H1 (cell line): ENCODE results near the gene PIP5K1B. TPM values are rescaled to one million over a fixed set of nuclear protein-coding genes. Genes with fewer than 3 reads are reported as not detected.

Experiments used
- CTCF ChIA-PET: fragments of 300-600 bp; sonication (Branson Sonifier 250); formaldehyde crosslinking; loops from one replicate; lab custom pipeline; 2021; ENCODE audit not compliant: partially characterized antibody; lab: Charles Lee
- POLR2A ChIA-PET: fragments of 300-600 bp; sonication (Branson Sonifier 250); formaldehyde crosslinking; loops from one replicate; lab custom pipeline; 2021; ENCODE audit warnings: inconsistent platforms; ENCODE audit not compliant: partially characterized antibody; lab: Charles Lee
- DNase-seq, 2 experiments: peaks; one replicate each; pipeline versions ENCODE4 v3.0.0 to v3.0.0-alpha.2; 2010 to 2022; ENCODE audit warnings: low spot score in 2 of 2, low read depth in 1 of 2, mixed read lengths in 1 of 2
- FAIRE-seq: peaks from 2 replicates; lab custom pipeline; 2011; peaks lifted over from hg19 to GRCh38; lab: Jason Lieb, UNC
- H2AFZ ChIP-seq: 2 replicates; pipeline ENCODE4 v1.8.1; 2012; ENCODE audit warnings: low read length, inconsistent platforms
- H2AK5ac ChIP-seq: 2 replicates; pipeline ENCODE4 v1.6.1; 2013; ENCODE audit warnings: low read depth, low read length
- H2BK120ac ChIP-seq: replicated peaks from 2 replicates; pipeline ENCODE3; 2013; ENCODE audit warnings: low read depth, low read length, inconsistent platforms
- H2BK12ac ChIP-seq: 2 replicates; pipeline ENCODE4 v1.6.1; 2013; ENCODE audit warnings: low read depth, low read length
- H2BK15ac ChIP-seq: 2 replicates; pipeline ENCODE4 v1.6.1; 2013; ENCODE audit warnings: low read length
- H2BK20ac ChIP-seq: 2 replicates; pipeline ENCODE4 v1.6.1; 2013; ENCODE audit warnings: low read length
- H2BK5ac ChIP-seq: 2 replicates; pipeline ENCODE4 v1.6.1; 2013; ENCODE audit warnings: low read depth, low read length
- H3K14ac ChIP-seq: 2 replicates; pipeline ENCODE4 v1.6.1; 2013; ENCODE audit warnings: inconsistent platforms; ENCODE audit not compliant: insufficient read length
- H3K18ac ChIP-seq: 2 replicates; pipeline ENCODE4 v1.6.1; 2013; ENCODE audit warnings: low read length; ENCODE audit errors: extremely low read depth
- H3K23ac ChIP-seq: 2 replicates; pipeline ENCODE4 v1.6.1; 2013; ENCODE audit warnings: inconsistent platforms; ENCODE audit not compliant: insufficient read length
- H3K23me2 ChIP-seq: 2 replicates; pipeline ENCODE4 v1.6.1; 2013; ENCODE audit warnings: low read depth, low read length
- H3K27ac ChIP-seq: 2 replicates; pipeline ENCODE4 v1.6.1; 2011; ENCODE audit warnings: low read depth, low read length, inconsistent platforms
- H3K27me3 ChIP-seq, 4 experiments: replicated peaks in 1 of 4; 1 replicate in 1 of 4; 2 replicates in 3 of 4; pipeline versions ENCODE4 v1.6.1 to v1.8.1; 2011 to 2013; ENCODE audit warnings: low read length in 3 of 4, mild to moderate bottlenecking in 3 of 4, inconsistent platforms in 2 of 4, mixed read lengths in 2 of 4, moderate library complexity in 1 of 4; ENCODE audit not compliant: control insufficient read depth in 3 of 4, insufficient read depth in 3 of 4; ENCODE audit errors: extremely low read depth in 1 of 4
- H3K36me3 ChIP-seq, 4 experiments: 2 replicates each; pipeline versions ENCODE4 v1.6.1 to v1.8.1; 2011 to 2013; ENCODE audit warnings: mild to moderate bottlenecking in 4 of 4, low read length in 3 of 4, moderate library complexity in 2 of 4, control low read depth in 1 of 4, inconsistent platforms in 1 of 4; ENCODE audit not compliant: insufficient read depth in 4 of 4, control insufficient read depth in 2 of 4
- H3K4ac ChIP-seq: replicated peaks from 2 replicates; pipeline ENCODE3; 2013; ENCODE audit warnings: low read length, low read depth, mixed read lengths, inconsistent platforms; ENCODE audit not compliant: insufficient read length
- H3K4me1 ChIP-seq, 4 experiments: replicated peaks in 1 of 4; 1 replicate in 1 of 4; 2 replicates in 3 of 4; pipeline versions ENCODE4 v1.6.1 to v1.8.1; 2011 to 2013; ENCODE audit warnings: low read length in 3 of 4, inconsistent platforms in 2 of 4, mixed read lengths in 1 of 4; ENCODE audit not compliant: insufficient read depth in 4 of 4, control insufficient read depth in 3 of 4
- H3K4me2 ChIP-seq, 2 experiments: 2 replicates each; pipeline versions ENCODE4 v1.6.1 to v1.8.1; 2011 to 2013; ENCODE audit warnings: low read depth in 2 of 2, low read length in 2 of 2, control low read depth in 1 of 2, inconsistent platforms in 1 of 2, mild to moderate bottlenecking in 1 of 2; ENCODE audit not compliant: insufficient read depth in 1 of 2
- H3K4me3 ChIP-seq, 4 experiments: fragments of 200-600, 300-600 bp in 1 of 4; sonication (generic), shearing (Covaris generic), sonication (Bioruptor Twin) in 1 of 4; 2 replicates each; pipeline versions ENCODE4 v1.5.1 to v1.8.1; 2011 to 2016; ENCODE audit warnings: low read length in 4 of 4, low read depth in 3 of 4, control low read depth in 2 of 4, inconsistent platforms in 2 of 4, mild to moderate bottlenecking in 2 of 4, mixed read lengths in 1 of 4, moderate library complexity in 1 of 4; ENCODE audit not compliant: insufficient read depth in 2 of 4; ENCODE audit errors: extremely low read depth in 1 of 4
- H3K56ac ChIP-seq: replicated peaks from 2 replicates; pipeline ENCODE3; 2013; ENCODE audit warnings: low read depth, mild to moderate bottlenecking, mixed read lengths, low read length, inconsistent platforms; ENCODE audit not compliant: insufficient read length
- H3K79me1 ChIP-seq: 2 replicates; pipeline ENCODE4 v1.6.1; 2013; ENCODE audit warnings: low read depth, low read length, control low read depth
- H3K79me2 ChIP-seq, 2 experiments: 2 replicates each; pipeline versions ENCODE4 v1.6.1 to v1.8.1; 2012 to 2013; ENCODE audit warnings: low read length in 2 of 2, mild to moderate bottlenecking in 2 of 2, inconsistent platforms in 1 of 2; ENCODE audit not compliant: insufficient read depth in 2 of 2, control insufficient read depth in 1 of 2
- H3K9ac ChIP-seq, 4 experiments: replicated peaks in 1 of 4; 1 replicate in 1 of 4; 2 replicates in 3 of 4; pipeline versions ENCODE4 v1.6.1 to v1.8.1; 2011 to 2013; ENCODE audit warnings: low read depth in 3 of 4, low read length in 3 of 4, control low read depth in 2 of 4, mild to moderate bottlenecking in 2 of 4, moderate library complexity in 2 of 4, inconsistent platforms in 1 of 4; ENCODE audit errors: extremely low read depth in 1 of 4
- H3K9me3 ChIP-seq, 2 experiments: 2 replicates each; pipeline versions ENCODE4 v1.6.1 to v1.8.1; 2012 to 2013; ENCODE audit warnings: mild to moderate bottlenecking in 2 of 2, moderate library complexity in 2 of 2, control low read depth in 1 of 2, inconsistent platforms in 1 of 2, low read depth in 1 of 2, low read length in 1 of 2, mixed read lengths in 1 of 2; ENCODE audit not compliant: insufficient read depth in 2 of 2
- H4K20me1 ChIP-seq, 2 experiments: replicated peaks in 1 of 2; 2 replicates each; pipeline versions ENCODE3 to v1.8.1; 2011 to 2013; ENCODE audit warnings: inconsistent platforms in 2 of 2, low read length in 2 of 2, mild to moderate bottlenecking in 1 of 2; ENCODE audit not compliant: insufficient read depth in 2 of 2, control insufficient read depth in 1 of 2
- H4K5ac ChIP-seq: 2 replicates; pipeline ENCODE4 v1.6.1; 2013; ENCODE audit warnings: low read length, low read depth, mixed read lengths, inconsistent platforms; ENCODE audit not compliant: insufficient read length
- H4K8ac ChIP-seq: 2 replicates; pipeline ENCODE4 v1.8.0; 2013; ENCODE audit warnings: mild to moderate bottlenecking, moderate library complexity, low read length, inconsistent platforms; ENCODE audit not compliant: insufficient read depth; ENCODE audit errors: extremely low read depth
- H4K91ac ChIP-seq: replicated peaks from 2 replicates; pipeline ENCODE3; 2013; ENCODE audit warnings: low read length, mixed read lengths, inconsistent platforms; ENCODE audit not compliant: insufficient read length
- CBX8 ChIP-seq: fragments of 300-800, 300-1000 bp; sonication (generic); IDR thresholded peaks from 2 replicates; pipeline ENCODE4 v1.7.1; 2016; ENCODE audit warnings: low read depth, low read length, borderline replicate concordance
- CEBPB ChIP-seq: IDR thresholded peaks from 2 replicates; pipeline ENCODE4 v1.6.1; 2012; ENCODE audit warnings: low read depth, low read length
- CREB1 ChIP-seq: IDR thresholded peaks from 2 replicates; pipeline ENCODE4 v1.6.1; 2012; ENCODE audit warnings: inconsistent platforms
- CTBP2 ChIP-seq: IDR thresholded peaks from 2 replicates; pipeline ENCODE4 v1.7.0; 2011; ENCODE audit warnings: borderline replicate concordance, mild to moderate bottlenecking, moderate library complexity, mixed read lengths, low read length; ENCODE audit not compliant: insufficient read depth, insufficient read length
- HDAC2 ChIP-seq, 2 experiments: fragments of 300-600 bp in 1 of 2; sonication (generic) in 1 of 2; IDR thresholded peaks; 2 replicates each; pipeline ENCODE4 v1.6.1; 2011 to 2012; ENCODE audit warnings: low read depth in 2 of 2, low read length in 2 of 2, mild to moderate bottlenecking in 2 of 2, moderate library complexity in 2 of 2, borderline replicate concordance in 1 of 2, inconsistent platforms in 1 of 2
- RAD21 ChIP-seq, 2 experiments: IDR thresholded peaks in 1 of 2; conservative IDR thresholded peaks in 1 of 2; 2 replicates each; pipeline ENCODE4 v1.6.1; 2011; ENCODE audit warnings: low read depth in 2 of 2, low read length in 2 of 2, improper control_type of control experiment in 1 of 2, inconsistent platforms in 1 of 2, mild to moderate bottlenecking in 1 of 2, moderate library complexity in 1 of 2
- RNF2 ChIP-seq: fragments of 200-900, 300-1000 bp; sonication (generic); IDR thresholded peaks from 2 replicates; pipeline ENCODE4 v1.7.1; 2016; ENCODE audit warnings: borderline replicate concordance, low read depth, mild to moderate bottlenecking, antibody characterized with exemption, low read length; ENCODE audit not compliant: poor library complexity, severe bottlenecking; ENCODE audit errors: missing control alignments
- SP2 ChIP-seq: IDR thresholded peaks from 2 replicates; pipeline ENCODE4 v1.6.1; 2012; ENCODE audit warnings: mild to moderate bottlenecking, low read length, inconsistent platforms
- TBP ChIP-seq: IDR thresholded peaks from 2 replicates; pipeline ENCODE4 v1.6.1; 2011; ENCODE audit warnings: low read depth, low read length, improper control_type of control experiment
- USF2 ChIP-seq: IDR thresholded peaks from 2 replicates; pipeline ENCODE4 v1.6.1; 2011; ENCODE audit warnings: low read length, improper control_type of control experiment
- YY1 ChIP-seq: IDR thresholded peaks from 2 replicates; pipeline ENCODE4 v1.6.1; 2011; ENCODE audit warnings: low read depth, mild to moderate bottlenecking, low read length
- WGBS, 2 experiments: shearing (Covaris generic) in 1 of 2; methylation state at CpG; one replicate each; pipeline versions ENCODE4 v1.1.6 to v1.1.7; 2013 to 2015; ENCODE audit warnings: low lambda C conversion rate in 2 of 2, mixed read lengths in 2 of 2, inconsistent platforms in 1 of 2, low coverage in 1 of 2, missing lambda C conversion rate in 1 of 2; ENCODE audit not compliant: insufficient replicate concordance in 2 of 2, insufficient coverage in 1 of 2, insufficient read length in 1 of 2; ENCODE audit errors: extremely low coverage in 1 of 2, missing lambda C conversion rate in 1 of 2; 5-methylcytosine and 5-hydroxymethylcytosine counted together
- polyA plus RNA-seq, 7 experiments: library from polyadenylated mRNA; depleted of rRNA in 3 of 7; stranded (reverse) in 5 of 7; unstranded in 2 of 7; fragments of >200 nt in 5 of 7; fragments of 200-250 nt in 2 of 7; gene quantifications; 1 replicate in 5 of 7; 2 replicates in 1 of 7; 4 replicates in 1 of 7; pipeline versions ENCODE4 v1.2.1 to v1.2.3, GENCODE V29; 2011 to 2013; ENCODE audit warnings: missing spikeins in 2 of 7, mixed read lengths in 2 of 7
- total RNA-seq: library from RNA; stranded (reverse); fragmentation: NEBNext Ultra II Directional; extraction: Animal tissue kit (Norgen Biotek cat#: 25700); gene quantifications from 2 replicates; pipeline ENCODE4 v1.2.1, GENCODE V29; 2021

The PIP5K1B gene
- total and polyA plus RNA-seq, 2 of the 8 experiments (the other 6 are each of a cell fraction or from before 2014, with no cell fraction given): 4.7 to 7.7 TPM

DNA sequence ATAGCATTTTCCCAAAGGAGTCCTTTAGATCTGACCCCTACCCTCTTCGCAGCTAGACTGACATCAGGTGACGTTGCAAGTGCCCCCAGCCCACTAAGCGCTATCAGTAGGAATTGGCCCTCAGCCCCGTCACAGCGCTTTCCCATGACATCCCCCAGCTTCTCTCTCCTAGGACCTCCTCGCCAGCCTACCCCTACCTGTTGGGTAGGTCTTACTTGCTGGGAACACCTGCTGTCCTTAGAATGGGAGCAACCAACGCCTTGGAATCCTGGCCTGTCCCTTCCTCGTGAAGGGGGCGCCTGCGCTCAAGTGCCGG, 584 bp upstream of the PIP5K1B start:
- ChIA-PET POLR2A (interaction anchor here (0.6 to 1.4 kb wide), 5 partner anchors 8 to 320 kb away, joined by 3 read pairs; no protein-coding TSS in a partner anchor), CTCF (interaction anchor here (0.8 to 2.1 kb wide), 11 partner anchors 13 to 300 kb away, joined by 3 to 10 read pairs (median 4); no protein-coding TSS in a partner anchor)
- H2BK120ac ChIP-seq: no peak overlapping the region
- peak overlapping the region in 1 of 4 experiments; percentile 8; a peak in 2 of 7 replicates for H3K9ac ChIP-seq
- no peak overlapping the region for H3K23ac ChIP-seq
- peak overlapping the region; percentile 45 for H3K4ac ChIP-seq
- H2AFZ ChIP-seq: peak overlapping the region; percentile 62; the same call in 1 of the 2 replicates
- no peaks in the 10 kb centered on the region for H3K79me1 ChIP-seq
- peak overlapping the region; percentile 41; the same call in 1 of the 2 replicates for H3K18ac ChIP-seq
- H4K20me1 ChIP-seq: peaks cover 0 to 2% of the 10 kb centered on the region in 2 experiments
- WGBS, 2 experiments: 3% methylated on average over 11 of the region's 11 CpGs; no CpG with 5 or more reads in 1 of the 2 experiments
- H3K23me2 ChIP-seq: peaks cover 16% of the 10 kb centered on the region
- peaks cover 3 to 11% (median 4%) of the 10 kb centered on the region in 4 experiments; a peak in 6 of 7 replicates for H3K4me1 ChIP-seq
- H3K4me2 ChIP-seq: peak overlapping the region; percentile 91 to 95
- H3K56ac ChIP-seq: no peak overlapping the region
- no peak overlapping the region for H4K91ac ChIP-seq
- no peak overlapping the region for H2BK15ac ChIP-seq
- H4K8ac ChIP-seq: peak overlapping the region; percentile 39; the same call in 1 of the 2 replicates
- H4K5ac ChIP-seq: no peak overlapping the region
- peaks cover 0 to 5% of the 10 kb centered on the region in 2 experiments; a peak in 2 of 4 replicates for H3K79me2 ChIP-seq
- FAIRE-seq (no peak), DNase-seq (no peak)
- no peak overlapping the region for H3K14ac ChIP-seq
- H3K4me3 ChIP-seq: peak overlapping the region; percentile 46 to 95 (median 65)
- no peak overlapping the region for H3K27ac ChIP-seq
- H3K27me3 ChIP-seq: peaks cover 7 to 26% (median 23%) of the 10 kb centered on the region in 4 experiments
- no peaks in the 10 kb centered on the region for H3K36me3 ChIP-seq
- 0 out of 2 replicates have a peak overlapping the region, but pooled peaks have one; percentile 72 for H2BK12ac ChIP-seq
- no peaks in the 10 kb centered on the region for H3K9me3 ChIP-seq
- H2BK5ac ChIP-seq: no peak overlapping the region
- H2AK5ac ChIP-seq: no peak overlapping the region
- H2BK20ac ChIP-seq: no peak overlapping the region
- TF ChIP-seq SP2 (no peak), TBP (peak; percentile 46; the same call in 1 of the 2 replicates), CBX8 (no peak), RNF2 (no peak), YY1 (no peak), USF2 (no peak), RAD21 (IDR thresholded peaks at IDR 0.05 in 1 of 2, conservative IDR thresholded peaks at IDR 0.05 in 1 of 2; ENCODE audit: low read depth in 2 of 2, low read length in 2 of 2) (0 out of 4 replicates have a peak, but pooled peaks of 1 of the 2 experiments have one; percentile 2), CEBPB (no peak), CREB1 (peak; percentile 44; the same call in 1 of the 2 replicates), HDAC2 (IDR thresholded peaks at IDR 0.05; ENCODE audit: borderline replicate concordance in 1 of 2, low read depth in 2 of 2, low read length in 2 of 2) (no peak; a peak in 1 of 4 replicates), CTBP2 (no peak)
